ENCODE data around the gene OSBPL10.
"Not testable (repeated sequence)": the region's sequence is repeated elsewhere in the genome, so short reads cannot be mapped to it uniquely, and the experiment has no call there.

OSBPL10 gene

GRCh38 chr3:31790193-31791089, 190.6 kb downstream of the OSBPL10 start:
- TF ChIP-seq CTCF (IDR thresholded peaks at IDR 0.05; ENCODE audit: control insufficient read depth, extremely low read depth, insufficient read depth) = no peak
- no peak for DNase-seq (ENCODE audit: low read depth)
- H3K4me3 ChIP-seq (ENCODE audit: low read depth, low read length) = no peak overlapping the region

DNA sequence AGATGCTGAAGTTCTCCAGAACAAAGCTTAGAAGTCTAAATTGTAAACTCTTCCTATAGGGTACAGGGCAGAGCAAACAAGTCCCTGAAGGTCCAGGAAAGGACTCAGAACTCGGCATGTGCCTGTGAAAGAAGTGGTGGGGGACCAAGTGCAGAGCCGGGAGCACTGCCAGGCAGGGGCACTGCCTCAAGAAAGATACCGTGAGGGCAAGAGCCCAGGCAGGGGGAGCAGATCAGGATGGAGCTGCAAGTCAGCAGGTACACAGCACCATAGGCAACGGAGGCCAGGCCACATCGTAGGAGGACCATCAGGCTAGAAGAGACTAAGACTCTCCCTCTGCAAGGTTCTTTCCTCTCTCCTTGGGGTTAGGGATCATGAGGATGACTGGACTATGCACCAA, 191.6 kb downstream of the OSBPL10 start:
- no peak for DNase-seq (ENCODE audit: low read depth)
- no peak for TF ChIP-seq CTCF (IDR thresholded peaks at IDR 0.05; ENCODE audit: control insufficient read depth, extremely low read depth, insufficient read depth)
- H3K4me3 ChIP-seq (ENCODE audit: low read depth, low read length) = no peak overlapping the region

- no peak overlapping the region for H3K4me3 ChIP-seq (ENCODE audit: low read depth, low read length)
- no peak for DNase-seq (ENCODE audit: low read depth)
- no peak for TF ChIP-seq CTCF (IDR thresholded peaks at IDR 0.05; ENCODE audit: control insufficient read depth, extremely low read depth, insufficient read depth)
These were observed 195.3 kb downstream of the OSBPL10 start for GRCh38 chr3:31785734-31786133.

GRCh38 chr3:31785286-31785685, 195.8 kb downstream of the OSBPL10 start:
- no peak for TF ChIP-seq CTCF (IDR thresholded peaks at IDR 0.05; ENCODE audit: control insufficient read depth, extremely low read depth, insufficient read depth)
- H3K4me3 ChIP-seq (ENCODE audit: low read depth, low read length) = no peak overlapping the region
- no peak for DNase-seq (ENCODE audit: low read depth)

- not testable (repeated sequence) for DNase-seq (ENCODE audit: low read depth); H3K4me3 ChIP-seq (ENCODE audit: low read depth, low read length)
These were observed 197.2 kb downstream of the OSBPL10 start for GRCh38 chr3:31783851-31784250.

DNA sequence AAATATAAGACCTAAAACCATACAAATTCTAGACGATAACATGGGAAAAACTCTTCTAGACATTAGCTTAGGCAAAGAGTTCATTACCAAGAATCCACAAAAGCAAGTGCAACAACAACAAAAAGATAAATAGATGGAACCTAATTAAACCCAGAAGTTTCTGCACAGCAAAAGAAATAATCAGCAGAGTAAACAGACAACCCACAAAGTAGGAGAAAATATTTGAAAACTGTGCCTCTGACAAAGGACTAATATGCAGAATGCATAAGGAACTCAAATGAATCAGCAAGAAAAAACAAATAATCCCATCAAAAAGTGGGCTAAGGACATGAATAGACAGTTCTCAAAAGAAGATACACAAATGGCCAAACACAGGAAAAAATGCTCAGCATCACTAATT, 198.8 kb downstream of the OSBPL10 start:
- not testable (repeated sequence) for H3K4me3 ChIP-seq (ENCODE audit: low read depth, low read length); DNase-seq (ENCODE audit: low read depth)

GRCh38 chr3:31779514-31779913, 201.5 kb downstream of the OSBPL10 start:
- H3K4me3 ChIP-seq (ENCODE audit: low read depth, low read length) = no peak overlapping the region
- no peak for TF ChIP-seq CTCF (IDR thresholded peaks at IDR 0.05; ENCODE audit: control insufficient read depth, extremely low read depth, insufficient read depth)
- peak; percentile 30 for DNase-seq (ENCODE audit: low read depth)

DNA sequence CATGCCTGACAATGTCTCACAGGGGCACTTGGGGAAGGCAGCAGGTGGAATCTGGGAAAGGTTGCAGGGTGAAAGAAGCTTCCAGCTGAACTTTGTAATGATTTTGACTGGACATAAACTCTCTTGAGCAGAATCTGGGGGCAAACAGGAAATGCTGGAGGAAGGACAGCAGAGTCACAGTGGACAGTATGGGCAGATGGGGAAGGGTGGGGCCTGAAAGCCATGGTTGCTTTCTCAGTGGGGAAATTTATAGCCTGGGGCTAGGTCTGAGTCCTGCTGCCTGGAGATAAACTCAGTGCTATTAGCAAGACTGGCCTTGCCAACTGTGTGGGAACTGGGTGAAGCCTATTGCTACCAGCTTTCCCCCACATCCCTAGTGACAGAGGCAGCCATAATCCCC, 203.2 kb downstream of the OSBPL10 start:
- no peak overlapping the region for H3K4me3 ChIP-seq (ENCODE audit: low read depth, low read length)
- no peak for DNase-seq (ENCODE audit: low read depth)
- no peak for TF ChIP-seq CTCF (IDR thresholded peaks at IDR 0.05; ENCODE audit: control insufficient read depth, extremely low read depth, insufficient read depth)
